KMS-11 (cell line): ENCODE data around the gene ADCY5.

ENCODE experiments used
- H2AFZ ChIP-seq: fragments of 200-600 bp; sonication (generic); 2 replicates; pipeline ENCODE4 v1.6.1; 2016; ENCODE audit warnings: antibody characterized with exemption, mixed run types, low read depth
- H3K27ac ChIP-seq: fragments of 200-600 bp; sonication (generic); 2 replicates; pipeline ENCODE4 v1.6.1; 2016; ENCODE audit warnings: mild to moderate bottlenecking, mixed run types
- H3K27me3 ChIP-seq: fragments of 200-600 bp; sonication (generic); 2 replicates; pipeline ENCODE4 v1.6.1; 2017; ENCODE audit warnings: mild to moderate bottlenecking, low read depth, mixed run types, moderate library complexity; ENCODE audit not compliant: insufficient read depth
- H3K36me3 ChIP-seq: fragments of 200-600 bp; sonication (generic); 2 replicates; pipeline ENCODE4 v1.6.1; 2017; ENCODE audit warnings: mild to moderate bottlenecking, mixed run types; ENCODE audit not compliant: insufficient read depth
- H3K4me1 ChIP-seq: fragments of 200-600 bp; sonication (generic); 2 replicates; pipeline ENCODE4 v1.6.1; 2016; ENCODE audit warnings: mild to moderate bottlenecking, low read depth, mixed run types; ENCODE audit not compliant: poor library complexity, severe bottlenecking
- H3K4me2 ChIP-seq: fragments of 200-600 bp; sonication (generic); 2 replicates; pipeline ENCODE4 v1.7.0; 2016; ENCODE audit warnings: mild to moderate bottlenecking, mixed run types
- H3K4me3 ChIP-seq: fragments of 200-600 bp; sonication (generic); IDR thresholded peaks from 2 replicates; pipeline ENCODE4 v1.6.1; 2017; ENCODE audit warnings: low read depth, low read length, mixed read lengths; ENCODE audit not compliant: insufficient read depth
- H3K79me2 ChIP-seq: fragments of 200-600 bp; sonication (generic); 2 replicates; pipeline ENCODE4 v1.6.1; 2016; ENCODE audit warnings: low read depth, mixed run types; ENCODE audit not compliant: insufficient read depth
- H3K9ac ChIP-seq: fragments of 200-600 bp; sonication (generic); 2 replicates; pipeline ENCODE4 v1.6.1; 2016; ENCODE audit warnings: mild to moderate bottlenecking, mixed run types
- H4K20me1 ChIP-seq: fragments of 200-600 bp; sonication (generic); 2 replicates; pipeline ENCODE4 v1.6.1; 2016; ENCODE audit warnings: mild to moderate bottlenecking, mixed run types; ENCODE audit not compliant: insufficient read depth
- TF ChIP-seq, protein P1 (sequence below): fragments of 200-600 bp; sonication (generic); conservative IDR thresholded peaks from 2 replicates; pipeline ENCODE4 v1.6.1; 2017; ENCODE audit warnings: low read depth, mild to moderate bottlenecking, antibody characterized with exemption, low read length, moderate library complexity, mixed read lengths

The ADCY5 gene

DNA sequence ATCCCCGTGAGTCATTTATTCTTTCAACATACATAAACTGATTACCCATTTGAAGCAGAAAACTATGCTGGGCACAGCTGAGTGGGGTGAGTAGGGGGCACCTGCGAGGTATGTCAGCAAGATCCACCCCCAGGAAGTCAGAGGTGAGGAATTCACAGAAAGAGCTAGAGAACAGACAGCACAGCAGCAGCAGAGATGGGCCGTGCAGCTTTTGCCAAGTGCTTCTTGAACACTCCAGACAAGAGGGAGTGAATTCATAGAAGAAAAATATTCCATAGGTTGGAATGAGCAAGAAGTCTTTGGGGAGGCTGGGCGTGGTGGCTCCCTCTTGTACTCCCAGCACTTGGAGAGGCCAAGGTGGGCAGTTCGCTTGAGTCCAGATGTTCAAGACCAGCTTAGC lies 9.4 kb upstream of the ADCY5 start:
- Histone ChIP-seq H2AFZ (no peak overlapping the region), H3K4me2 (no peak overlapping the region), H3K4me3 (no peak overlapping the region), H3K9ac (no peak overlapping the region), H3K27me3 (no peaks in the 10 kb centered on the region), H3K36me3 (no peaks in the 10 kb centered on the region), H4K20me1 (no peaks in the 10 kb centered on the region), H3K4me1 (no peaks in the 10 kb centered on the region), H3K79me2 (no peaks in the 10 kb centered on the region), H3K27ac (no peak overlapping the region)
- TF ChIP-seq, protein P1, sequence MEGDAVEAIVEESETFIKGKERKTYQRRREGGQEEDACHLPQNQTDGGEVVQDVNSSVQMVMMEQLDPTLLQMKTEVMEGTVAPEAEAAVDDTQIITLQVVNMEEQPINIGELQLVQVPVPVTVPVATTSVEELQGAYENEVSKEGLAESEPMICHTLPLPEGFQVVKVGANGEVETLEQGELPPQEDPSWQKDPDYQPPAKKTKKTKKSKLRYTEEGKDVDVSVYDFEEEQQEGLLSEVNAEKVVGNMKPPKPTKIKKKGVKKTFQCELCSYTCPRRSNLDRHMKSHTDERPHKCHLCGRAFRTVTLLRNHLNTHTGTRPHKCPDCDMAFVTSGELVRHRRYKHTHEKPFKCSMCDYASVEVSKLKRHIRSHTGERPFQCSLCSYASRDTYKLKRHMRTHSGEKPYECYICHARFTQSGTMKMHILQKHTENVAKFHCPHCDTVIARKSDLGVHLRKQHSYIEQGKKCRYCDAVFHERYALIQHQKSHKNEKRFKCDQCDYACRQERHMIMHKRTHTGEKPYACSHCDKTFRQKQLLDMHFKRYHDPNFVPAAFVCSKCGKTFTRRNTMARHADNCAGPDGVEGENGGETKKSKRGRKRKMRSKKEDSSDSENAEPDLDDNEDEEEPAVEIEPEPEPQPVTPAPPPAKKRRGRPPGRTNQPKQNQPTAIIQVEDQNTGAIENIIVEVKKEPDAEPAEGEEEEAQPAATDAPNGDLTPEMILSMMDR = no peak

DNA sequence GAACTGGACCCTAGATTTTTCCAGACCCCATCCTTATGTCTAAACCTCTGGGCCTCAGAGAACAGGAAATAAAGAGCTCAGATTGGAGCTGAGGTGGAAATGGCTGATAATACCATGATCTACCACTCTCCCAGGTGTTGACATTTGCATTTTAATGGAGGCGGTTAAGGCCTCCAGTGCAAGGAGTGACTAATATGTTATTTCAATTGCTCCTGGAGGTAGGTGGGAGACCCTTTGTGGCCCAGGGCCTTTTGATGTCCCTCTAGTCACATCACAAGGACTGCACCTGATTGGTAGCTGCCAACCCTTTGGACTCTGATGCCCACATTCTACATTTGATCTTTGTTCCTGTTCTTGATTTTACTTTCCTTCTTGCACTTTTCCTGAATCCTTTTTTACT lies 9.0 kb upstream of the ADCY5 start:
- no peaks in the 10 kb centered on the region for H4K20me1 ChIP-seq
- TF ChIP-seq, protein P1 = no peak
- no peak overlapping the region for H3K4me3 ChIP-seq
- H3K27me3 ChIP-seq = no peaks in the 10 kb centered on the region
- no peak overlapping the region for H3K4me2 ChIP-seq
- H3K9ac ChIP-seq = no peak overlapping the region
- no peaks in the 10 kb centered on the region for H3K36me3 ChIP-seq
- no peak overlapping the region for H3K27ac ChIP-seq
- H2AFZ ChIP-seq = no peak overlapping the region
- no peaks in the 10 kb centered on the region for H3K4me1 ChIP-seq
- no peaks in the 10 kb centered on the region for H3K79me2 ChIP-seq

DNA sequence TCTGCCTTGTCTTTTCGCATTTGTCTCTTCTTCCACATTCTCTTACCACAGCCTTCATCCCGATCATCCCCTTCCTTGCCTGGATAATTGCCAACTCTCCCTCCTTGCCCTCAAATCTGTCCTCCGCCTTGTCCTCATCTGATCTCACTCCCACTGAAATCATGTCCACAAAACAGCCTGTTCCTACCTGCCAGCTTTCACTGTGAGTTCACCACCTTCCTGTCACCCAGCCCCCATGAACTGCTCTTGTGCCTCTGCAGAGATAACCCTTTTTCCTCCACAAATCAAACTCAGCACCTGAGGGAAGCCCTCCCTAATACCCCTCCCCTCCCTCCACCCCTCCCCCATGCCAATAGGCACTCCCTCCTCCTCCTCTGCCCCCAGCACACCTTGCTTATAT lies 4.8 kb upstream of the ADCY5 start:
- Histone ChIP-seq H4K20me1 (no peaks in the 10 kb centered on the region), H3K27me3 (no peaks in the 10 kb centered on the region), H3K79me2 (no peaks in the 10 kb centered on the region), H3K36me3 (no peaks in the 10 kb centered on the region), H3K4me3 (no peak overlapping the region), H3K9ac (no peak overlapping the region), H3K27ac (no peak overlapping the region), H3K4me2 (no peak overlapping the region), H3K4me1 (no peaks in the 10 kb centered on the region), H2AFZ (no peak overlapping the region)
- TF ChIP-seq, protein P1 = no peak

DNA sequence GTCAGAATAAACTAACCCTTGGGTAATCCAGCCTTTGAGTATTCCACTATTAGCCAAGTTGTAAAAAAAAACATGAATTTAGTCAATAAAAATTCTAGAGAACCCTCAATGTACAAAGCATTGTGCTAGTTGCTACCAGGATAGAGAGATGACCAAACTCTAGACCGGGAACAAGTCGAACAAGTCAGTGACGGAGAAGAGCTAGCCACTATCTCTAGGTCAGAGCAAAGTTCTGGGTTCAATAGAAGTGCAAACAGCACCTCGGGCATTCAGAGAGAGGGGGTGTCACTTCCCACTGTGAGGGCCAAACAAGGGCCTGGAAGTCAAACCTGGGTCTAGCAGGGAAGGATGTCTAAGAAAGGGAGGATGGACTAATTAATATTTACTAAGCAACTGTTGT lies 2.3 kb upstream of the ADCY5 start:
- no peak overlapping the region for H3K9ac ChIP-seq
- no peaks in the 10 kb centered on the region for H4K20me1 ChIP-seq
- H3K27me3 ChIP-seq = no peaks in the 10 kb centered on the region
- no peaks in the 10 kb centered on the region for H3K36me3 ChIP-seq
- H3K4me1 ChIP-seq = no peaks in the 10 kb centered on the region
- no peak overlapping the region for H3K4me3 ChIP-seq
- no peaks in the 10 kb centered on the region for H3K79me2 ChIP-seq
- H3K27ac ChIP-seq = no peak overlapping the region
- no peak overlapping the region for H2AFZ ChIP-seq
- H3K4me2 ChIP-seq = no peak overlapping the region
- TF ChIP-seq, protein P1 = no peak
